ENCODE results near the gene NEU2.

- no peak for TF ChIP-seq POLR2A (IDR thresholded peaks at IDR 0.05; ENCODE audit: low read depth, low read length)
- no peak for TF ChIP-seq POLR2AphosphoS5 (IDR thresholded peaks at IDR 0.05; ENCODE audit: low read depth, low read length)
- TF ChIP-seq TAF1 (IDR thresholded peaks at IDR 0.05; ENCODE audit: low read depth, low read length): no peak
- TF ChIP-seq SPI1 (IDR thresholded peaks at IDR 0.05; ENCODE audit: low read depth, low read length): no peak
- TF ChIP-seq POU2F2 (IDR thresholded peaks at IDR 0.05; ENCODE audit: low read depth, low read length): no peak
These were observed 26.5 kb downstream of the NEU2 start for GRCh38 chr2:233058717-233059546.
